Nephron progenitor cell (in vitro differentiated cells): Measurements from ENCODE around the gene AKAIN1.

Experiments used
- DNase-seq: peaks from one replicate; pipeline ENCODE4 v3.0.0; 2021
- H3K27ac Mint-ChIP-seq: 2 replicates; pipeline ENCODE4 v1.8.0; 2021; ENCODE audit warnings: mild to moderate bottlenecking, moderate library complexity, mixed read lengths
- H3K27me3 Mint-ChIP-seq: 2 replicates; pipeline ENCODE4 v1.8.0; 2021; ENCODE audit warnings: mild to moderate bottlenecking, low read depth, mixed read lengths; ENCODE audit not compliant: poor library complexity
- H3K36me3 Mint-ChIP-seq: 2 replicates; pipeline ENCODE4 v1.8.0; 2021; ENCODE audit warnings: low read depth, mixed read lengths
- H3K4me1 Mint-ChIP-seq: 2 replicates; pipeline ENCODE4 v1.8.0; 2021; ENCODE audit warnings: mixed read lengths
- H3K4me3 Mint-ChIP-seq: 2 replicates; pipeline ENCODE4 v1.8.0; 2021; ENCODE audit warnings: mild to moderate bottlenecking, moderate library complexity, mixed read lengths
- H3K9me3 Mint-ChIP-seq: 2 replicates; pipeline ENCODE4 v1.8.0; 2021; ENCODE audit warnings: mild to moderate bottlenecking, moderate library complexity, mixed read lengths
- TF ChIP-seq, protein P1 (sequence below): fragments of 200-600 bp; sonication (generic); IDR thresholded peaks from 2 replicates; pipeline ENCODE4 v1.5.0; 2021; ENCODE audit warnings: antibody characterized with exemption

Gene AKAIN1

DNA sequence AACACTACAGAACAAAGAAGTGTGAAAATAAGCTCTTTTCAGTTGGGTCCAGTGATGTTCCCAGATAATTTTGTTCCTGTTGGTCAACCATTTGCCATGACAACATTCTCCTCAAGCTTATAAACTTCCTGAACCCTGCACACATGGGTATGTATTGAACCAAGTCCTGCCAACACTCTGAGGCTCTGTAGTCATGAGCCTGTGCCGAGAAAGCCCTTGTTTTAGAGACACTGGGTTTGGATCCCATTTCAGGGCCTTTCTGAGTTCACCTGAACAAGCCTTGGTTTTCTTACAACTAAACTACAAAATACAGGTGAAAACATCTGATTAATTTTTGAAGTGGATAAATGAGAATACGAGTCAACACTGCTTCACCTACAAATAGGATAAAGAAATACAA, 38.5 kb downstream of the AKAIN1 start:
- peaks cover 34% of the 10 kb centered on the region for H3K4me1 Mint-ChIP-seq
- H3K9me3 Mint-ChIP-seq: no peaks in the 10 kb centered on the region
- H3K27ac Mint-ChIP-seq: peak overlapping the region; percentile 52
- DNase-seq: no peak
- no peak overlapping the region for H3K4me3 Mint-ChIP-seq
- TF ChIP-seq, protein P1, sequence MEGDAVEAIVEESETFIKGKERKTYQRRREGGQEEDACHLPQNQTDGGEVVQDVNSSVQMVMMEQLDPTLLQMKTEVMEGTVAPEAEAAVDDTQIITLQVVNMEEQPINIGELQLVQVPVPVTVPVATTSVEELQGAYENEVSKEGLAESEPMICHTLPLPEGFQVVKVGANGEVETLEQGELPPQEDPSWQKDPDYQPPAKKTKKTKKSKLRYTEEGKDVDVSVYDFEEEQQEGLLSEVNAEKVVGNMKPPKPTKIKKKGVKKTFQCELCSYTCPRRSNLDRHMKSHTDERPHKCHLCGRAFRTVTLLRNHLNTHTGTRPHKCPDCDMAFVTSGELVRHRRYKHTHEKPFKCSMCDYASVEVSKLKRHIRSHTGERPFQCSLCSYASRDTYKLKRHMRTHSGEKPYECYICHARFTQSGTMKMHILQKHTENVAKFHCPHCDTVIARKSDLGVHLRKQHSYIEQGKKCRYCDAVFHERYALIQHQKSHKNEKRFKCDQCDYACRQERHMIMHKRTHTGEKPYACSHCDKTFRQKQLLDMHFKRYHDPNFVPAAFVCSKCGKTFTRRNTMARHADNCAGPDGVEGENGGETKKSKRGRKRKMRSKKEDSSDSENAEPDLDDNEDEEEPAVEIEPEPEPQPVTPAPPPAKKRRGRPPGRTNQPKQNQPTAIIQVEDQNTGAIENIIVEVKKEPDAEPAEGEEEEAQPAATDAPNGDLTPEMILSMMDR: no peak
- peaks cover 4% of the 10 kb centered on the region for H3K27me3 Mint-ChIP-seq
- H3K36me3 Mint-ChIP-seq: no peaks in the 10 kb centered on the region

DNA sequence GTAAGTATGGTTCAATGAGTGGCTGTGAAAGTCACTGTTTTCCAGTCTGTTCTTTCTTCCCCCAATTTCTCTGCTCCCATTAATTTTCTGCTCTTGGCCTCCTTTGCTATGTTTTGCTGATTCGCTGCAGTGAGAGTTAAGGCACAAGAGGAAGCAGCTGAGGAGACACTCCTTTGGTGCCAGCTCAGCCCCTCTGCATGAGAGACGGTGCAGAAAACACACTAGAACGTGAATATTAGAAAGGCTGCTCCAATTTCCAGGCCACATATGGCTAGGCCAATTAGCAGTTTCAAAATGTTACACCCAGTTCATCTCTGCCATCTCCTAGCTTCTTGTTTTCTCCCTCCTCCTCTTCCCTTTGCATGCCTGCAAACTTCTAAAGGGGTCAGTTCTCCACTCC, 38.9 kb downstream of the AKAIN1 start:
- no peaks in the 10 kb centered on the region for H3K36me3 Mint-ChIP-seq
- H3K27ac Mint-ChIP-seq: peak overlapping the region; percentile 52
- no peak for DNase-seq
- H3K4me1 Mint-ChIP-seq: peaks cover 34% of the 10 kb centered on the region
- TF ChIP-seq, protein P1: no peak
- peaks cover 4% of the 10 kb centered on the region for H3K27me3 Mint-ChIP-seq
- H3K9me3 Mint-ChIP-seq: no peaks in the 10 kb centered on the region
- H3K4me3 Mint-ChIP-seq: no peak overlapping the region

DNA sequence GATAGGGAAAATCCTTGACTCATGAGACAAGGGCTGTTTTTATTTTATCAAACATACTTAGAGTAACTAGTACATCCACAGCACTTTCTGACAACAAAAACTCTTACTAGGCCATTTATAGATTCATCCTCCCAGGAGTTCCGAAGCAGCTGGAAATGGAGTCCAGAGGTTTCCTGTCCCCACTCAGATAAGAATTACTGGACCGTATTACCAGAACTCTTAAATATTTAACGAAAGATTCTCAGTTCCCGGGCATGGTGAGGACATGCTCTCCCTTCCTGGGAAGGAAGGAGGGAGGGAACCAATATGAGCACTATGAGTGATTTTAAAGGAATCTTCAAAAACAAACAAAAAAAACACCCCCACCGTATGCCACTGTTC, 41.2 kb downstream of the AKAIN1 start:
- peaks cover 4% of the 10 kb centered on the region for H3K27me3 Mint-ChIP-seq
- H3K36me3 Mint-ChIP-seq: no peaks in the 10 kb centered on the region
- TF ChIP-seq, protein P1: no peak
- H3K4me3 Mint-ChIP-seq: no peak overlapping the region
- peak overlapping the region; percentile 20 for H3K27ac Mint-ChIP-seq
- DNase-seq: no peak
- H3K9me3 Mint-ChIP-seq: no peaks in the 10 kb centered on the region
- peaks cover 39% of the 10 kb centered on the region for H3K4me1 Mint-ChIP-seq

DNA sequence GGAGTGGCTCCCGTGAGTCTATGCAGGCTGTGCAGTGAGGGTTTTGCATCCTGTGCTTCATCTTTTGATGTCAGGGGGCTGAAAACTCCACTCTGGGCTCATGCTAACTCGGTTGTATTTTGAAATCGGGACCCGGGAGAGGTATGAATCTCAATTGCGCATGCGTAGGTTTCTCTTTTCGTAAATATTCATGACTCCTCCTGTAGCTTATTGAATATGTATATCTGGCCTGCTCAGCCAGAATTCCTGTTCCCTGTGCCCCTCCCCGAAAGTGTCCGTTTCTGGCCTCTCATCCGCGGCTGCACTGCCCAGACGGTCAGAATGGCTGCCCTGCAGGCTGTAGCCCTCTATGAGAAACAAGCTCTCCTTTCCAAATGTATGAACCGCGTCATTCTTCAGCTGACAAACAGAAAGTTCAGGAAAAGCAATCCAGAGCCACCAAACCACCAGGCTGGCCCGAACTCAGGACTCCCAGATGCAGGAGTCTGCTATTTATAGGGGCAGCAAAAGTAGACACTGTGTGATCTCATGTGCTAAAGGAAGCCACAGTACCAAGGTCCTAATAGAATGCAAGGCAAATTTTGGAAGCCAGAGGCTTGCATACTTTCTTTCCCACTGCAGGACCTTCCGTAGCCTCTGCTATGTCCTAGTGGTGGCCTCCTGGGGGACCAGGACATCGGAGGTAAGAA, 41.7 kb downstream of the AKAIN1 start:
- no peak overlapping the region for H3K4me3 Mint-ChIP-seq
- H3K27me3 Mint-ChIP-seq: peaks cover 4% of the 10 kb centered on the region
- DNase-seq: no peak
- no peaks in the 10 kb centered on the region for H3K9me3 Mint-ChIP-seq
- TF ChIP-seq, protein P1: no peak
- H3K27ac Mint-ChIP-seq: peak overlapping the region; percentile 20
- H3K4me1 Mint-ChIP-seq: peaks cover 39% of the 10 kb centered on the region
- H3K36me3 Mint-ChIP-seq: no peaks in the 10 kb centered on the region

DNA sequence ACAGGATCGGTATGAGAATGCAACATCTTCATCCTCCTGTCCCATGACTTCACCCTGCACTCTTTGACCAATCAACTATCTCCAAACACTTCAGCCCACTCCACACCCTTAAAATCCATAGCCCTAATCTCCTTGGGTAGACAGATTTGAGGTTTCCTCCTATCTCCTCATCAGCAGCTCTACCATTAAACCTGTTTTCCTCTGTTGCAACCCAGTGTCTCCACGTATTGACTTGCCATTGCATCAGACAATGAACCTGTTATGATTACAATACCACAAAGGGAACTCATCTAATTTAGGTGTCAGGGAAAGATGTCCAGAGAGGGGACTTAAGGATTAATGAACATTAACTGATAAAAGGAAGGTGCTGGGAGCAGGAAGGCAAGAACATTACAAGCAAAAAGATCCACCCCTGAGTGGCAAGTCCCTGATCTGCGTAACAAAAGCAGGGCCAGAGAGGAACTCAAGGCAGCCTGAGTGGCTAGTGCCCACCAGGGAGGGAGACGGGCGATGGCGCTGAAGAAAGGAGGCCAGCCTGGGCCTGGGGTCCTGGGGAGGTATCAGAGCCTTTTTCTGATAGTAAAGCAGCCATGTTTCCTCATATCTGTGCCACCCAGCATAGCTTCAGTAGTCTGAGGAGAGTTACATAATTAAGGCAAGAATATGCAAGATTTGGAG, 44.6 kb downstream of the AKAIN1 start:
- peaks cover 29% of the 10 kb centered on the region for H3K4me1 Mint-ChIP-seq
- TF ChIP-seq, protein P1: no peak
- no peak for DNase-seq
- no peaks in the 10 kb centered on the region for H3K9me3 Mint-ChIP-seq
- H3K36me3 Mint-ChIP-seq: no peaks in the 10 kb centered on the region
- no peaks in the 10 kb centered on the region for H3K27me3 Mint-ChIP-seq
- no peak overlapping the region for H3K4me3 Mint-ChIP-seq
- H3K27ac Mint-ChIP-seq: no peak overlapping the region

DNA sequence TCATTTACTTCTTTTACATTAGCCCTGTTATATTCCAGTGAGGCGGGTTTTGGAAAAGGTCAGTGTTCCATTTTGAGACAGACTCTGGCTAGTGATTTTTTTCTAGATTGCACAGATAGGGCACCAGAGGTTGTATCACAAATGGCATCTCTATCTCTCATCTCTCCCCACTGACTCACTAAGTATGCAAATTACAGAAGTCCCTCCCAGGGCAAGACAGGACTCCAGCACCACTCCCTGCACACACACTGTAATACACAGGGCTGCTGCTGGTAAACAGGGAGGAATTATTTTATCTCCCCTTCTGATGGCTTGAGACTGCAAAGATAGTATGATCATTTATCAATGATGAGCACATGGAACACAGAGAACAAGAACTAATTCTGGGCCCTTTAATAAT, 46.2 kb downstream of the AKAIN1 start:
- no peak overlapping the region for H3K27ac Mint-ChIP-seq
- H3K4me1 Mint-ChIP-seq: peaks cover 13% of the 10 kb centered on the region
- H3K27me3 Mint-ChIP-seq: no peaks in the 10 kb centered on the region
- H3K36me3 Mint-ChIP-seq: no peaks in the 10 kb centered on the region
- TF ChIP-seq, protein P1: no peak
- no peak overlapping the region for H3K4me3 Mint-ChIP-seq
- no peaks in the 10 kb centered on the region for H3K9me3 Mint-ChIP-seq
- DNase-seq: no peak
